SK-N-SH (cell line): ENCODE data around the gene CRK.

Experiments
- CTCF ChIP-seq: fragments of 200-600 bp; sonication (generic); IDR thresholded peaks from 2 replicates; pipeline ENCODE4 v1.6.1; 2017; ENCODE audit warnings: antibody characterized with exemption, mild to moderate bottlenecking, moderate library complexity
- ELF1 ChIP-seq: IDR thresholded peaks from 2 replicates; pipeline ENCODE4 v1.4.0; 2012
- EZH2phosphoT487 ChIP-seq: fragments of 200-600 bp; sonication (generic); IDR thresholded peaks from 2 replicates; pipeline ENCODE4 v1.6.1; 2017; ENCODE audit warnings: low read depth, mixed run types, mild to moderate bottlenecking, antibody characterized with exemption, moderate library complexity, borderline replicate concordance
- FOXM1 ChIP-seq: IDR thresholded peaks from 2 replicates; pipeline ENCODE4 v1.4.0; 2012; ENCODE audit warnings: low read depth, mild to moderate bottlenecking
- JUND ChIP-seq: IDR thresholded peaks from 2 replicates; pipeline ENCODE4 v1.4.0; 2012
- RFX5 ChIP-seq: IDR thresholded peaks from 2 replicates; pipeline ENCODE4 v1.6.1; 2012; ENCODE audit warnings: mild to moderate bottlenecking, improper control_type of control experiment, low read length

DNA sequence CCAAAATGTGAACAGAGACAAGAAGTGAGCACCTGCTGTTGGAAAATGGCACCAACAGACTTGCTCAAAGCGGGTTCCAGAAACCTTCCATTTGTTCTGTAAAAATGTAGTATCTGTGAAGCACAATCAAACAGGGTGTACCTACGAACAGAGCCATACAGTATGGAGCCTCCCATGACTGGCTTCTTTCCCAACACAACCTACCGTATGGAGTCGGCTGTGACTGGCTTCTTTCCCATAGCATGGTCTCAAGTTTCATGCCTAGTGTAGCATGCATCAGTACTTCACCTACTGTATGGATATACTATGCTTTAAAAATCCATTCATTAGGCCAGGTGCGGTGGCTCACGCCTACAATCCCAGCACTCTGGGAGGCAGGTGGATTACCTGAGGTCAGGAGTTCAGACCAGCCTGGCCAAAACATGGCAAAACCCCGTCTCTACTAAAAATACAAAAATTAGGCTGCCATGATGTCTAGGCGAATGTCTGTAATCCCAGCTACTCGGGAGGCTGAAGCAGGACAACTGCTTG is 82.3 kb downstream of the CRK start:
- TF ChIP-seq CTCF (no peak), FOXM1 (no peak), EZH2phosphoT487 (no peak), RFX5 (no peak), ELF1 (no peak), JUND (no peak)
